CD4-positive, alpha-beta T cell treated with Interleukin-10 for 1 hour (primary cell): ENCODE measurements around the gene SDF4.
"Not testable (repeated sequence)": the region's sequence is repeated elsewhere in the genome, so short reads cannot be mapped to it uniquely, and the experiment has no call there.

Experiments used
- DNase-seq: peaks from one replicate; pipeline ENCODE4 v3.0.0-alpha.2; 2020

The SDF4 gene

GRCh38 chr1:1259119-1259488, 27.3 kb upstream of the SDF4 start:
- no peak for DNase-seq

- DNase-seq: no peak
Measured at GRCh38 chr1:1256956-1257871, 25.4 kb upstream of the SDF4 start.

- DNase-seq: no peak
Measured at GRCh38 chr1:1255611-1256010, 23.8 kb upstream of the SDF4 start.

GRCh38 chr1:1255078-1255477, 23.3 kb upstream of the SDF4 start:
- DNase-seq: no peak

GRCh38 chr1:1254667-1254998, 22.8 kb upstream of the SDF4 start:
- no peak for DNase-seq

- DNase-seq: no peak
Measured at GRCh38 chr1:1253972-1254666, 22.3 kb upstream of the SDF4 start.

- DNase-seq: no peak
Measured at GRCh38 chr1:1253314-1253713, 21.5 kb upstream of the SDF4 start.

- peak; percentile 65 for DNase-seq
Measured at GRCh38 chr1:1250786-1251284, 19.0 kb upstream of the SDF4 start.

- DNase-seq: not testable (repeated sequence)
Measured at GRCh38 chr1:1248009-1248913, 16.5 kb upstream of the SDF4 start.

GRCh38 chr1:1247341-1247913, 15.6 kb upstream of the SDF4 start:
- no peak for DNase-seq

GRCh38 chr1:1246577-1247340, 15.0 kb upstream of the SDF4 start, which contains the start of gene C1QTNF12:
TSS of gene C1QTNF12 (minus strand) at chr1:1246722. CDS start at chr1:1246690, 32 bp downstream.
- no peak for DNase-seq

GRCh38 chr1:1245817-1246576, 14.2 kb upstream of the SDF4 start:
- no peak for DNase-seq

- no peak for DNase-seq
Measured at GRCh38 chr1:1245178-1245816, 13.5 kb upstream of the SDF4 start.

- no peak for DNase-seq
Measured at GRCh38 chr1:1244192-1244811, 12.5 kb upstream of the SDF4 start.

- no peak for DNase-seq
Measured at GRCh38 chr1:1243807-1244191, 12.0 kb upstream of the SDF4 start.

- DNase-seq: no peak
Measured at GRCh38 chr1:1243266-1243660, 11.5 kb upstream of the SDF4 start.

- no peak for DNase-seq
Measured at GRCh38 chr1:1242461-1243265, 10.9 kb upstream of the SDF4 start.

- no peak for DNase-seq
Measured at GRCh38 chr1:1241588-1242219, 9.9 kb upstream of the SDF4 start.
